Activated CD8-positive, alpha-beta memory T cell treated with anti-CD3 and anti-CD28 coated beads for 48 hours (primary cell): Measurements from ENCODE around the gene EXOSC5.
"Not testable (repeated sequence)": the region's sequence is repeated elsewhere in the genome, so short reads cannot be mapped to it uniquely, and the experiment has no call there.

ENCODE experiments used
- DNase-seq, 3 experiments: peaks; one replicate each; pipeline ENCODE4 v3.0.0-alpha.2; 2020; ENCODE audit warnings: low read depth in 2 of 3, low spot score in 2 of 3

The EXOSC5 gene

GRCh38 chr19:41351339-41352245, 45.6 kb downstream of the EXOSC5 start:
- peak; percentile 53 to 77 (median 77) for DNase-seq

DNA sequence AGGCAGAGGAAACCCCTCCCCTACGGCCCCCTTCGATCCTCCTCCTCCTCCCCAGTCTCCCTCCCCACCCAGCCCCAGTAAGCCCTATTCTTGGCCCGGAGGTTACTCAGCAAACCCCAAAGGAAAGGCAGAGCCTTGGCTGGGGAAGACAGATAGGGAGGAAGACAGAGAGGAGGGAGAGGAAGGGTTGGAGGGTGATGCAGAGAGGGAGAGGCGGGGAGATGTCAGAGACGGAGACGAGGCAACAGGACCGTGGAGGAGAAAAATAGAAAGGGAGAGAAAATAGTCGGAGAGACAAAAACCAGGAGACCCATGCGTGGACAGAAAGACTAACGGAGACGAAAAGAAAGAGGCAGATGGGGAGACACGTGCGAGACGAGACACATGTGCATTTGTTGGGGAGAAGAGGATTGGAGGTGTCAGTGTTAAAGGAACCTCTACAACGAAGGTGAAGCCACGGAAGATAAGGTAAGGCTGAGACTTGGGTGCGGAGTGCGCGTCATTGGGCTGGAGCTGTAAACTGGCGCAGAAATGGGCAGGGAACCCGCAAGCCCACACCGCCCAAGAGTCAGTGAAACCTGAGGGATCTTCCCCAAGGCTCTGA, 46.3 kb downstream of the EXOSC5 start:
- no peak for DNase-seq

- DNase-seq = not testable (repeated sequence)
Observed at GRCh38 chr19:41346916-41347315, 50.2 kb downstream of the EXOSC5 start.

DNA sequence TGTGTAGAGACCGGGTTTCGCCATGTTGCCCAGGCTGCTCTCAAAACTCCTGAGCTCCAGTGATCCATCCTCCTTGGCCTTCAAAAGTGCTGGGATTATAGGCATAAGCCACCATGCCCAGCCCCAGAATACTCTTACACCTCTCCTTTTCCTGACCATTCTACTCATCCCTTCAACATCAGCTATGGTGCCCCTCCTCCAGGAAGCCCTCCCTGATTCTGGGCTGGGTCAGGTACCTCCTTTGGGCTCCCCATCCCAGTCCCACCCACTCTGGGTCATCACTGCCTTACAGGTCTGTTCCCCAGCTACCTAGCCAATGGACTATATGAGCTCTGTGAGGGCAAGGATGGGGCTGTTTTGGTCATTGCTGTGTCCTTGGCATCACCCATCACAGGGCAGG, 53.0 kb downstream of the EXOSC5 start:
- no peak for DNase-seq

- DNase-seq = no peak
Observed at GRCh38 chr19:41341669-41342490, 55.3 kb downstream of the EXOSC5 start.

GRCh38 chr19:41339936-41340335, 57.2 kb downstream of the EXOSC5 start:
- no peak for DNase-seq
